Measurements from ENCODE around the gene SLC16A4. TPM values are rescaled to one million over a fixed set of nuclear protein-coding genes. Genes with fewer than 3 reads are reported as not detected.
A peak's percentile ranks its signal among the peaks of the same experiment; 100 is the strongest.

SLC16A4 gene
- total and polyA plus RNA-seq, 2 experiments from 2014 or later, result 0.94 to 1.6 TPM

DNA sequence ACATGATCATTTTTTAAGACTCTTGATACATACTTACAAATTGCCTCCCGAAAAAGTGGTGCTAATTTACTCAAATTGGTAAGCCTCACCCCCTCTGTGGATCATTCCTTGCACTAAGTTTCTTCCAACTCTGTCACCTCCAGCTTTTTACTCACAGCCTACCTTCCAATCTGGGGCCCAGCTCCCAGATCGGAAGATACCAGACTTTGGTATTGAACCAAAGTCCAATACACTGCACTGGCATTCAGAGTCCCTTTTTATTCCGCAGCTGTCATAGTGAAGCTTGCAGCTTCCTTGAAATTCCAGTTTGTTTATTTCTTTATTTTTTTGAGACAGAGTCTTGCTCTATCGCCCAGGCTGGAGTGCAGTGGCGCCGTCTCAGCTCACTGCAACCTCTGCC lies 18.5 kb upstream of the SLC16A4 start (continued):
- TF ChIP-seq ETS1 (IDR thresholded peaks at IDR 0.05) (no peak), CTCF (conservative IDR thresholded peaks at IDR 0.05; ENCODE audit: low read depth in 2 of 2) (no peak)
- TF ChIP-seq, protein P1, sequence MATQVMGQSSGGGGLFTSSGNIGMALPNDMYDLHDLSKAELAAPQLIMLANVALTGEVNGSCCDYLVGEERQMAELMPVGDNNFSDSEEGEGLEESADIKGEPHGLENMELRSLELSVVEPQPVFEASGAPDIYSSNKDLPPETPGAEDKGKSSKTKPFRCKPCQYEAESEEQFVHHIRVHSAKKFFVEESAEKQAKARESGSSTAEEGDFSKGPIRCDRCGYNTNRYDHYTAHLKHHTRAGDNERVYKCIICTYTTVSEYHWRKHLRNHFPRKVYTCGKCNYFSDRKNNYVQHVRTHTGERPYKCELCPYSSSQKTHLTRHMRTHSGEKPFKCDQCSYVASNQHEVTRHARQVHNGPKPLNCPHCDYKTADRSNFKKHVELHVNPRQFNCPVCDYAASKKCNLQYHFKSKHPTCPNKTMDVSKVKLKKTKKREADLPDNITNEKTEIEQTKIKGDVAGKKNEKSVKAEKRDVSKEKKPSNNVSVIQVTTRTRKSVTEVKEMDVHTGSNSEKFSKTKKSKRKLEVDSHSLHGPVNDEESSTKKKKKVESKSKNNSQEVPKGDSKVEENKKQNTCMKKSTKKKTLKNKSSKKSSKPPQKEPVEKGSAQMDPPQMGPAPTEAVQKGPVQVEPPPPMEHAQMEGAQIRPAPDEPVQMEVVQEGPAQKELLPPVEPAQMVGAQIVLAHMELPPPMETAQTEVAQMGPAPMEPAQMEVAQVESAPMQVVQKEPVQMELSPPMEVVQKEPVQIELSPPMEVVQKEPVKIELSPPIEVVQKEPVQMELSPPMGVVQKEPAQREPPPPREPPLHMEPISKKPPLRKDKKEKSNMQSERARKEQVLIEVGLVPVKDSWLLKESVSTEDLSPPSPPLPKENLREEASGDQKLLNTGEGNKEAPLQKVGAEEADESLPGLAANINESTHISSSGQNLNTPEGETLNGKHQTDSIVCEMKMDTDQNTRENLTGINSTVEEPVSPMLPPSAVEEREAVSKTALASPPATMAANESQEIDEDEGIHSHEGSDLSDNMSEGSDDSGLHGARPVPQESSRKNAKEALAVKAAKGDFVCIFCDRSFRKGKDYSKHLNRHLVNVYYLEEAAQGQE (IDR thresholded peaks at IDR 0.05; ENCODE audit: unreplicated experiment), result no peak

GRCh38 chr1:110408488-110408887 lies 17.7 kb upstream of the SLC16A4 start:
- TF ChIP-seq CREB1 (CRISPR knock-in tag; IDR thresholded peaks at IDR 0.05; ENCODE audit: low read depth) (no peak), ZNF331 (CRISPR knock-in tag; IDR thresholded peaks at IDR 0.05; ENCODE audit: low read depth) (no peak), EZH2 (IDR thresholded peaks at IDR 0.05; ENCODE audit: low read depth, unreplicated experiment) (no peak), EZH2phosphoT487 (IDR thresholded peaks at IDR 0.05; ENCODE audit: unreplicated experiment) (no peak), JUNB (IDR thresholded peaks at IDR 0.05; ENCODE audit: unreplicated experiment) (no peak), CTCF (conservative IDR thresholded peaks at IDR 0.05; ENCODE audit: low read depth in 2 of 2) (no peak), ZNF114 (CRISPR knock-in tag; IDR thresholded peaks at IDR 0.05) (no peak), POLR2AphosphoS5 (IDR thresholded peaks at IDR 0.05; ENCODE audit: low read depth) (no peak), STAT1 (IDR thresholded peaks at IDR 0.05; ENCODE audit: unreplicated experiment) (no peak)

More at GRCh38 chr1:110408488-110408887, 17.7 kb upstream of the SLC16A4 start:
- no peak overlapping the region for H2AFZ ChIP-seq
- H3K36me3 ChIP-seq (ENCODE audit: insufficient read depth), result peaks cover 16% of the 10 kb centered on the region
- H3K27ac ChIP-seq (ENCODE audit: low read depth), result no peak overlapping the region
- H3K79me2 ChIP-seq (replicated peaks; ENCODE audit: insufficient read depth), result peaks cover 17% of the 10 kb centered on the region
- Mint-ChIP-seq H3K27me3 (ENCODE audit: insufficient read depth, low read depth, poor library complexity) (peaks cover 7% of the 10 kb centered on the region), H3K4me1 (peaks cover 6% of the 10 kb centered on the region; the same call in 2 of the 3 replicates), H3K27ac (no peak overlapping the region), H3K9me3 (no peaks in the 10 kb centered on the region; the same call in 2 of the 3 replicates), H3K36me3 (ENCODE audit: low read depth) (peaks cover 12% of the 10 kb centered on the region), H3K4me3 (peak overlapping the region; percentile 99)
- H4K20me1 ChIP-seq (replicated peaks; ENCODE audit: insufficient read depth), result 0 out of 2 replicates have a peak, but pooled peaks cover 3% of the 10 kb centered on the region
- DNase-seq (ENCODE audit: low spot score), result no peak
- H3K4me2 ChIP-seq, result peak overlapping the region; percentile 88
- H3K27me3 ChIP-seq (ENCODE audit: insufficient read depth), result no peaks in the 10 kb centered on the region
- ATAC-seq, result no peak
- no peaks in the 10 kb centered on the region for H3K9me2 ChIP-seq (ENCODE audit: insufficient read depth)
- no peaks in the 10 kb centered on the region for H3F3A ChIP-seq (replicated peaks; ENCODE audit: low read depth)
- H3K4me3 ChIP-seq, result peak overlapping the region; percentile 88
- H3K4me1 ChIP-seq (ENCODE audit: insufficient read depth), result peaks cover 5% of the 10 kb centered on the region; the same call in 1 of the 2 replicates

Data from GM23338 (cell line).